ENCODE data around the gene ZFYVE28. TPM values are rescaled to one million over a fixed set of nuclear protein-coding genes. Genes with fewer than 3 reads are reported as not detected.

The ZFYVE28 gene
- total RNA-seq, 1 experiment from 2014 or later: 0.82 TPM

- POLR2A ChIA-PET: no interaction called here
- no peak for TF ChIP-seq CTCF (IDR thresholded peaks at IDR 0.05; ENCODE audit: insufficient read depth in 1 of 2, low read depth in 1 of 2, low read length in 1 of 2, severe bottlenecking in 1 of 2, unreplicated experiment in 1 of 2)
- BruUV-seq (replicated peaks): no TSS peak
Measured at GRCh38 chr4:2365054-2365912, 53.2 kb downstream of the ZFYVE28 start.

GRCh38 chr4:2364654-2365053, 53.8 kb downstream of the ZFYVE28 start:
- CTCF ChIA-PET: no interaction called here
- Mint-ChIP-seq H3K9me3 (ENCODE audit: unreplicated experiment) (no peaks in the 10 kb centered on the region), H3K36me3 (ENCODE audit: insufficient read depth, unreplicated experiment) (no peaks in the 10 kb centered on the region), H3K4me3 (ENCODE audit: unreplicated experiment) (no peak overlapping the region), H3K27me3 (ENCODE audit: insufficient read depth, unreplicated experiment) (no peaks in the 10 kb centered on the region), H3K27ac (ENCODE audit: unreplicated experiment) (no peak overlapping the region), H3K4me1 (ENCODE audit: low read depth, unreplicated experiment) (no peaks in the 10 kb centered on the region)
- H3K4me1 ChIP-seq: peaks cover 16% of the 10 kb centered on the region
- H3K27me3 ChIP-seq (replicated peaks; ENCODE audit: control insufficient read depth, insufficient read depth, low read length): no peaks in the 10 kb centered on the region
- H3K4me3 ChIP-seq (ENCODE audit: low read depth, low read length): no peak overlapping the region
- H3K9me3 ChIP-seq: no peaks in the 10 kb centered on the region
- no peaks in the 10 kb centered on the region for H3K36me3 ChIP-seq (ENCODE audit: control insufficient read depth, insufficient read depth, low read length)
- intact Hi-C loops (cut with micrococcal nuclease; ENCODE audit: unreplicated experiment): no loop called here
- no peak for TF ChIP-seq CTCF (IDR thresholded peaks at IDR 0.05; ENCODE audit: insufficient read depth in 1 of 2, low read depth in 1 of 2, low read length in 1 of 2, severe bottlenecking in 1 of 2, unreplicated experiment in 1 of 2)
- BruUV-seq (replicated peaks): no TSS peak
- POLR2A ChIA-PET: no interaction called here
- no peak for DNase-seq

More at GRCh38 chr4:2365054-2365912, 53.2 kb downstream of the ZFYVE28 start:
- CTCF ChIA-PET: no interaction called here
- Histone ChIP-seq H3K4me1 (peaks cover 16% of the 10 kb centered on the region), H3K9me3 (no peaks in the 10 kb centered on the region), H3K36me3 (ENCODE audit: control insufficient read depth, insufficient read depth, low read length) (no peaks in the 10 kb centered on the region), H3K4me3 (ENCODE audit: low read depth, low read length) (no peak overlapping the region), H3K27me3 (replicated peaks; ENCODE audit: control insufficient read depth, insufficient read depth, low read length) (no peaks in the 10 kb centered on the region)
- no peak overlapping the region for H3K4me3 Mint-ChIP-seq (ENCODE audit: unreplicated experiment)
- intact Hi-C loops (cut with micrococcal nuclease; ENCODE audit: unreplicated experiment): no loop called here
- H3K4me1 Mint-ChIP-seq (ENCODE audit: low read depth, unreplicated experiment): no peaks in the 10 kb centered on the region
- H3K36me3 Mint-ChIP-seq (ENCODE audit: insufficient read depth, unreplicated experiment): no peaks in the 10 kb centered on the region
- no peaks in the 10 kb centered on the region for H3K9me3 Mint-ChIP-seq (ENCODE audit: unreplicated experiment)
- peak in 1 of 2 experiments; percentile 28 for DNase-seq
- no peak overlapping the region for H3K27ac Mint-ChIP-seq (ENCODE audit: unreplicated experiment)
- no peaks in the 10 kb centered on the region for H3K27me3 Mint-ChIP-seq (ENCODE audit: insufficient read depth, unreplicated experiment)

- peaks cover 16% of the 10 kb centered on the region for H3K4me1 ChIP-seq
- H3K27me3 ChIP-seq (replicated peaks; ENCODE audit: control insufficient read depth, insufficient read depth, low read length): no peaks in the 10 kb centered on the region
- no peaks in the 10 kb centered on the region for H3K9me3 ChIP-seq
- Mint-ChIP-seq H3K27me3 (ENCODE audit: insufficient read depth, unreplicated experiment) (no peaks in the 10 kb centered on the region), H3K4me3 (ENCODE audit: unreplicated experiment) (no peak overlapping the region), H3K9me3 (ENCODE audit: unreplicated experiment) (no peaks in the 10 kb centered on the region), H3K4me1 (ENCODE audit: low read depth, unreplicated experiment) (no peaks in the 10 kb centered on the region), H3K36me3 (ENCODE audit: insufficient read depth, unreplicated experiment) (no peaks in the 10 kb centered on the region), H3K27ac (ENCODE audit: unreplicated experiment) (no peak overlapping the region)
- TF ChIP-seq CTCF (IDR thresholded peaks at IDR 0.05; ENCODE audit: insufficient read depth in 1 of 2, low read depth in 1 of 2, low read length in 1 of 2, severe bottlenecking in 1 of 2, unreplicated experiment in 1 of 2): no peak
- no TSS peak for BruUV-seq (replicated peaks)
- intact Hi-C loops (cut with micrococcal nuclease; ENCODE audit: unreplicated experiment): no loop called here
- H3K36me3 ChIP-seq (ENCODE audit: control insufficient read depth, insufficient read depth, low read length): no peaks in the 10 kb centered on the region
- H3K4me3 ChIP-seq (ENCODE audit: low read depth, low read length): no peak overlapping the region
- ChIA-PET CTCF (no interaction called here), POLR2A (no interaction called here)
- DNase-seq: no peak
Measured at GRCh38 chr4:2363951-2364653, 54.3 kb downstream of the ZFYVE28 start.

All from Caco-2 (cell line).